Adrenal gland (tissue), 5 donors: Measurements from ENCODE around the gene TANC1.

Experiments used
- CTCF ChIP-seq, 6 experiments: fragments of 450-650 bp in 4 of 6; fragments of 200-600 bp in 2 of 6; sonication (generic) in 1 of 6; IDR thresholded peaks; 1 replicate in 5 of 6; 2 replicates in 1 of 6; pipeline versions ENCODE4 v1.5.1 to v1.8.0; 2016 to 2021; ENCODE audit warnings: antibody characterized with exemption in 6 of 6, mild to moderate bottlenecking in 2 of 6, moderate library complexity in 1 of 6
- POLR2A ChIP-seq, 2 donors: fragments of 450-650 bp; IDR thresholded peaks; one replicate each; pipeline ENCODE4 v1.6.1; 2017; ENCODE audit warnings: antibody characterized with exemption in 2 of 2, mild to moderate bottlenecking in 2 of 2, moderate library complexity in 1 of 2
- donor health status: DM: no; HTN: no; CAD: no.

GRCh38 chr2:159186462-159186861 lies 218.0 kb downstream of the TANC1 start:
- TF ChIP-seq CTCF (IDR thresholded peaks at IDR 0.05), result no peak
- TF ChIP-seq POLR2A (IDR thresholded peaks at IDR 0.05), result no peak
